Non-pigmented ciliary epithelial cell (primary cell): ENCODE measurements around the gene RADIL.

Experiments used
- DNase-seq: peaks from one replicate; pipeline ENCODE4 v3.0.0-alpha.2; 2010; ENCODE audit warnings: low read depth

RADIL gene

GRCh38 chr7:4775250-4775847, 108.2 kb downstream of the RADIL start, which contains the start of gene AP5Z1:
AP5Z1 (plus strand) TSS chr7:4775623; CDS start chr7:4775716, 93 bp downstream.
- DNase-seq: peak; percentile 80

GRCh38 chr7:4774658-4775249, 108.8 kb downstream of the RADIL start:
- no peak for DNase-seq

- DNase-seq: no peak
These were observed 109.5 kb downstream of the RADIL start for GRCh38 chr7:4774007-4774406.

- no peak for DNase-seq
These were observed 111.2 kb downstream of the RADIL start for GRCh38 chr7:4772306-4772705.

GRCh38 chr7:4771737-4772136, 111.8 kb downstream of the RADIL start:
- DNase-seq: no peak

GRCh38 chr7:4770886-4771285, 112.6 kb downstream of the RADIL start:
- DNase-seq: no peak

- no peak for DNase-seq
These were observed 113.8 kb downstream of the RADIL start for GRCh38 chr7:4769761-4770160.

GRCh38 chr7:4768597-4769569, 114.6 kb downstream of the RADIL start:
- no peak for DNase-seq

GRCh38 chr7:4766666-4767519, 116.6 kb downstream of the RADIL start:
- no peak for DNase-seq

- DNase-seq: no peak
These were observed 117.6 kb downstream of the RADIL start for GRCh38 chr7:4765776-4766490.

- DNase-seq: no peak
These were observed 119.0 kb downstream of the RADIL start for GRCh38 chr7:4764402-4765007.

- DNase-seq: no peak
These were observed 119.7 kb downstream of the RADIL start for GRCh38 chr7:4763794-4764185.

GRCh38 chr7:4763091-4763793, 120.3 kb downstream of the RADIL start:
- no peak for DNase-seq

- DNase-seq: no peak
These were observed 121.1 kb downstream of the RADIL start for GRCh38 chr7:4762121-4763055.

GRCh38 chr7:4760952-4761351, 122.6 kb downstream of the RADIL start:
- no peak for DNase-seq

GRCh38 chr7:4759211-4759610, 124.3 kb downstream of the RADIL start:
- DNase-seq: no peak

GRCh38 chr7:4758791-4759190, 124.7 kb downstream of the RADIL start:
- DNase-seq: no peak

- no peak for DNase-seq
These were observed 125.4 kb downstream of the RADIL start for GRCh38 chr7:4758111-4758510.

GRCh38 chr7:4755045-4755444, 128.5 kb downstream of the RADIL start:
- no peak for DNase-seq
